Measurements from ENCODE around the gene C2CD3.
"Not testable (repeated sequence)": the region's sequence is repeated elsewhere in the genome, so short reads cannot be mapped to it uniquely, and the experiment has no call there.

C2CD3 gene

DNA sequence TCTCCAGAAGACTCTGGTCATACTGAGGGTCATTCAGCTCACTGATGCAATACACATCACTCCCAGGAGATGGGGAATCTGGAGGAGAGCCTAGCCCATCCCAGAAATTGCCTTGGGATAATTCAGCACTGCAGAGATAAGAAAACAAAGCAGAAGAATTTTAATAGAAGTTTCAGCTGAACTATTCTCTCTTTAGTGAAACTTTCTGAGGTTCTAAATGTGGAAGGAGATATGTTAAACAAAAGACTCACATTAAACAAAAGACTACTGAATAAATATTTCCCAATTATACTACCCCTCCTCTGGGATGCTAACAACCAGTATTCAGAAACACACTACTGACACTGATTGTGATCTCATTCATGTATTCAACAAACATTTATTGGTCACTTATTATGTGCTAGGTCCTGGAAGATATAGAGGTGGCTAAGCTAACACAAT lies 47.8 kb downstream of the C2CD3 start:
- no peak for DNase-seq (ENCODE audit: low read depth in 1 of 2, low spot score in 1 of 2)
- no peaks in the 10 kb centered on the region for H3K27me3 ChIP-seq (ENCODE audit: insufficient read depth, poor library complexity, severe bottlenecking)
- TF ChIP-seq SPI1 (IDR thresholded peaks at IDR 0.05; ENCODE audit: borderline replicate concordance, low read depth) (no peak), GABPA (IDR thresholded peaks at IDR 0.05; ENCODE audit: low read depth) (no peak), POLR2AphosphoS5 (IDR thresholded peaks at IDR 0.05; ENCODE audit: low read depth) (no peak)
- TF ChIP-seq, protein P1, sequence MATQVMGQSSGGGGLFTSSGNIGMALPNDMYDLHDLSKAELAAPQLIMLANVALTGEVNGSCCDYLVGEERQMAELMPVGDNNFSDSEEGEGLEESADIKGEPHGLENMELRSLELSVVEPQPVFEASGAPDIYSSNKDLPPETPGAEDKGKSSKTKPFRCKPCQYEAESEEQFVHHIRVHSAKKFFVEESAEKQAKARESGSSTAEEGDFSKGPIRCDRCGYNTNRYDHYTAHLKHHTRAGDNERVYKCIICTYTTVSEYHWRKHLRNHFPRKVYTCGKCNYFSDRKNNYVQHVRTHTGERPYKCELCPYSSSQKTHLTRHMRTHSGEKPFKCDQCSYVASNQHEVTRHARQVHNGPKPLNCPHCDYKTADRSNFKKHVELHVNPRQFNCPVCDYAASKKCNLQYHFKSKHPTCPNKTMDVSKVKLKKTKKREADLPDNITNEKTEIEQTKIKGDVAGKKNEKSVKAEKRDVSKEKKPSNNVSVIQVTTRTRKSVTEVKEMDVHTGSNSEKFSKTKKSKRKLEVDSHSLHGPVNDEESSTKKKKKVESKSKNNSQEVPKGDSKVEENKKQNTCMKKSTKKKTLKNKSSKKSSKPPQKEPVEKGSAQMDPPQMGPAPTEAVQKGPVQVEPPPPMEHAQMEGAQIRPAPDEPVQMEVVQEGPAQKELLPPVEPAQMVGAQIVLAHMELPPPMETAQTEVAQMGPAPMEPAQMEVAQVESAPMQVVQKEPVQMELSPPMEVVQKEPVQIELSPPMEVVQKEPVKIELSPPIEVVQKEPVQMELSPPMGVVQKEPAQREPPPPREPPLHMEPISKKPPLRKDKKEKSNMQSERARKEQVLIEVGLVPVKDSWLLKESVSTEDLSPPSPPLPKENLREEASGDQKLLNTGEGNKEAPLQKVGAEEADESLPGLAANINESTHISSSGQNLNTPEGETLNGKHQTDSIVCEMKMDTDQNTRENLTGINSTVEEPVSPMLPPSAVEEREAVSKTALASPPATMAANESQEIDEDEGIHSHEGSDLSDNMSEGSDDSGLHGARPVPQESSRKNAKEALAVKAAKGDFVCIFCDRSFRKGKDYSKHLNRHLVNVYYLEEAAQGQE (IDR thresholded peaks at IDR 0.05; ENCODE audit: insufficient replicate concordance, low read depth) = no peak
- TF ChIP-seq, protein P2, sequence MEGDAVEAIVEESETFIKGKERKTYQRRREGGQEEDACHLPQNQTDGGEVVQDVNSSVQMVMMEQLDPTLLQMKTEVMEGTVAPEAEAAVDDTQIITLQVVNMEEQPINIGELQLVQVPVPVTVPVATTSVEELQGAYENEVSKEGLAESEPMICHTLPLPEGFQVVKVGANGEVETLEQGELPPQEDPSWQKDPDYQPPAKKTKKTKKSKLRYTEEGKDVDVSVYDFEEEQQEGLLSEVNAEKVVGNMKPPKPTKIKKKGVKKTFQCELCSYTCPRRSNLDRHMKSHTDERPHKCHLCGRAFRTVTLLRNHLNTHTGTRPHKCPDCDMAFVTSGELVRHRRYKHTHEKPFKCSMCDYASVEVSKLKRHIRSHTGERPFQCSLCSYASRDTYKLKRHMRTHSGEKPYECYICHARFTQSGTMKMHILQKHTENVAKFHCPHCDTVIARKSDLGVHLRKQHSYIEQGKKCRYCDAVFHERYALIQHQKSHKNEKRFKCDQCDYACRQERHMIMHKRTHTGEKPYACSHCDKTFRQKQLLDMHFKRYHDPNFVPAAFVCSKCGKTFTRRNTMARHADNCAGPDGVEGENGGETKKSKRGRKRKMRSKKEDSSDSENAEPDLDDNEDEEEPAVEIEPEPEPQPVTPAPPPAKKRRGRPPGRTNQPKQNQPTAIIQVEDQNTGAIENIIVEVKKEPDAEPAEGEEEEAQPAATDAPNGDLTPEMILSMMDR (IDR thresholded peaks at IDR 0.05; ENCODE audit: insufficient read depth, low read length) = no peak
- H3K4me3 ChIP-seq (replicated peaks; ENCODE audit: insufficient read depth, low read length) = no peak overlapping the region
- no peak overlapping the region for H3K27ac ChIP-seq (replicated peaks)

GRCh38 chr11:74121804-74122203 lies 49.0 kb downstream of the C2CD3 start:
- H3K27ac ChIP-seq (replicated peaks) = no peak overlapping the region
- TF ChIP-seq, protein P2 (IDR thresholded peaks at IDR 0.05; ENCODE audit: insufficient read depth, low read length) = no peak
- TF ChIP-seq POLR2AphosphoS5 (IDR thresholded peaks at IDR 0.05; ENCODE audit: low read depth) (no peak), GABPA (IDR thresholded peaks at IDR 0.05; ENCODE audit: low read depth) (no peak), SPI1 (IDR thresholded peaks at IDR 0.05; ENCODE audit: borderline replicate concordance, low read depth) (no peak)
- TF ChIP-seq, protein P1 (IDR thresholded peaks at IDR 0.05; ENCODE audit: insufficient replicate concordance, low read depth) = no peak
- H3K4me3 ChIP-seq (replicated peaks; ENCODE audit: insufficient read depth, low read length) = no peak overlapping the region
- H3K27me3 ChIP-seq (ENCODE audit: insufficient read depth, poor library complexity, severe bottlenecking) = no peaks in the 10 kb centered on the region
- no peak for DNase-seq (ENCODE audit: low read depth in 1 of 2, low spot score in 1 of 2)

- H3K27me3 ChIP-seq (ENCODE audit: insufficient read depth, poor library complexity, severe bottlenecking); H3K4me3 ChIP-seq (replicated peaks; ENCODE audit: insufficient read depth, low read length); H3K27ac ChIP-seq (replicated peaks); DNase-seq (ENCODE audit: low read depth in 1 of 2, low spot score in 1 of 2): not testable (repeated sequence)
Measured at GRCh38 chr11:74120260-74121035, 50.4 kb downstream of the C2CD3 start.

DNA sequence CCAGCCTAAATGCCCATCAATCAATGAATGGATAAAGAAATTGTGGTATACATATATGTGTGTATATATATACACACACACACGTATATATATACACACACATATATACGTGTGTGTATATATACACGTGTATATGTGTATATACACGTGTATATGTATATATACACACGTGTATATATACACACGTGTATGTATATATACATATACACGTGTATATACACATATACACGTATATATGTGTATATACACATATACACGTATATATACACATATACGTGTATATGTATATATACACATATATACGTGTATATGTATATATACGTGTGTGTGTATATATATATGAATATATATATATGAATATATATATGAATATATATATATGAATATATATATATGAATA lies 54.1 kb downstream of the C2CD3 start:
- Histone ChIP-seq H3K4me3 (replicated peaks; ENCODE audit: insufficient read depth, low read length) (no peak overlapping the region), H3K27me3 (ENCODE audit: insufficient read depth, poor library complexity, severe bottlenecking) (no peaks in the 10 kb centered on the region), H3K27ac (replicated peaks) (no peak overlapping the region)
- no peak for DNase-seq (ENCODE audit: low read depth in 1 of 2, low spot score in 1 of 2)
- TF ChIP-seq SPI1 (IDR thresholded peaks at IDR 0.05; ENCODE audit: borderline replicate concordance, low read depth) (no peak), GABPA (IDR thresholded peaks at IDR 0.05; ENCODE audit: low read depth) (no peak), POLR2AphosphoS5 (IDR thresholded peaks at IDR 0.05; ENCODE audit: low read depth) (no peak)
- TF ChIP-seq, protein P1 (IDR thresholded peaks at IDR 0.05; ENCODE audit: insufficient replicate concordance, low read depth) = no peak

Measured in HL-60 (cell line).